ENCODE data around the gene WDR33. TPM values are rescaled to one million over a fixed set of nuclear protein-coding genes. Genes with fewer than 3 reads are reported as not detected.

WDR33 gene
- total and polyA plus RNA-seq, 10 of the 15 experiments (the other 5 are each of a cell fraction or from before 2014, with no cell fraction given): 29.2 to 73.8 (median 45.6) TPM

GRCh38 chr2:127784965-127785518, 25.9 kb downstream of the WDR33 start:
- H3K36me3 ChIP-seq (ENCODE audit: control insufficient read depth in 2 of 2, insufficient read depth in 2 of 2, low read length in 1 of 2): peaks cover 0 to 8% of the 10 kb centered on the region in 2 experiments; a peak in 2 of 4 replicates
- no peak overlapping the region for H3K4me2 ChIP-seq (ENCODE audit: control insufficient read depth, insufficient read depth)
- ChIA-PET CTCF (interaction anchor here (0.7 to 1.9 kb wide), 3 partner anchors 9 to 11 kb away, joined by 3 to 7 read pairs (median 4); no protein-coding TSS in a partner anchor), RAD21 (ENCODE audit: unreplicated experiment) (no interaction called here), SMC1A (ENCODE audit: uncharacterized antibody, unreplicated experiment) (interaction anchor here (0.9 to 2.5 kb wide), 9 partner anchors 20 to 278 kb away, joined by 3 to 10 read pairs (median 4); no protein-coding TSS in a partner anchor), POLR2A (interaction anchor here (0.7 to 1.5 kb wide), 5 partner anchors 11 to 81 kb away, joined by 3 to 15 read pairs (median 3); no protein-coding TSS in a partner anchor)
- H3K4me3 ChIP-seq: no peak overlapping the region
- no peak overlapping the region for H3K27ac ChIP-seq (ENCODE audit: control insufficient read depth, insufficient read depth)
- DNase-seq (ENCODE audit: low read depth, low spot score) (no peak), ATAC-seq (no peak; the same call in 2 of the 3 replicates), FAIRE-seq (no peak)
- TF ChIP-seq HDAC2 (IDR thresholded peaks at IDR 0.05) (no peak), MTA2 (IDR thresholded peaks at IDR 0.05; ENCODE audit: low read depth) (peak; percentile 27; the same call in 1 of the 2 replicates)
- no peak overlapping the region for H3K9ac ChIP-seq (ENCODE audit: control insufficient read depth, insufficient read depth, low read length)
- H3K27me3 ChIP-seq (replicated peaks in 1 of 2; ENCODE audit: control insufficient read depth in 2 of 2, insufficient read depth in 2 of 2, low read length in 1 of 2): no peaks in the 10 kb centered on the region
- in situ Hi-C loops (cut with MboI): no loop called here
- H3K4me1 ChIP-seq (ENCODE audit: control insufficient read depth, insufficient read depth, low read length): no peaks in the 10 kb centered on the region
- intact Hi-C loops (cut with micrococcal nuclease; ENCODE audit: unreplicated experiment): no loop called here
- 97% methylated on average over 2 of the region's 2 CpGs for WGBS (ENCODE audit: insufficient coverage, insufficient replicate concordance, low lambda C conversion rate, missing lambda C conversion rate)
- H2AFZ ChIP-seq (ENCODE audit: control insufficient read depth, low read depth, low read length): no peak overlapping the region
- H3K9me3 ChIP-seq (replicated peaks; ENCODE audit: control insufficient read depth, insufficient read depth, low read length): no peaks in the 10 kb centered on the region
- BruUV-seq (replicated peaks): no TSS peak
- H4K20me1 ChIP-seq (ENCODE audit: control insufficient read depth, insufficient read depth): no peaks in the 10 kb centered on the region
- peaks cover 34% of the 10 kb centered on the region for H3K79me2 ChIP-seq (ENCODE audit: control insufficient read depth, insufficient read depth, low read length)

GRCh38 chr2:127783101-127783500, 27.9 kb downstream of the WDR33 start:
- FAIRE-seq (no peak), DNase-seq (ENCODE audit: low read depth, low spot score) (no peak), ATAC-seq (no peak; the same call in 2 of the 3 replicates)
- no peaks in the 10 kb centered on the region for H3K27me3 ChIP-seq (replicated peaks in 1 of 2; ENCODE audit: control insufficient read depth in 2 of 2, insufficient read depth in 2 of 2, low read length in 1 of 2)
- no peak overlapping the region for H3K9ac ChIP-seq (ENCODE audit: control insufficient read depth, insufficient read depth, low read length)
- H3K9me3 ChIP-seq (replicated peaks; ENCODE audit: control insufficient read depth, insufficient read depth, low read length): no peaks in the 10 kb centered on the region
- in situ Hi-C loops (cut with MboI) (no loop called here), intact Hi-C loops (cut with micrococcal nuclease; ENCODE audit: unreplicated experiment) (no loop called here)
- ChIA-PET SMC1A (ENCODE audit: uncharacterized antibody, unreplicated experiment) (interaction anchor here (0.9 to 2.5 kb wide), 6 partner anchors 16 to 69 kb away, joined by 3 to 6 read pairs (median 3); no protein-coding TSS in a partner anchor), RAD21 (ENCODE audit: unreplicated experiment) (interaction anchor here (0.6 to 1.3 kb wide), 4 partner anchors 11 to 74 kb away, joined by 3 to 4 read pairs (median 4); partner anchors contain the start of gene WDR33), POLR2A (interaction anchor here (0.6 to 1.1 kb wide), 8 partner anchors 15 to 309 kb away, joined by 4 to 12 read pairs (median 6); no protein-coding TSS in a partner anchor), CTCF (interaction anchor here (0.9 to 1.6 kb wide), 3 partner anchors 21 to 28 kb away, joined by 3 to 4 read pairs (median 3); partner anchors contain the start of gene WDR33)
- no peaks in the 10 kb centered on the region for H4K20me1 ChIP-seq (ENCODE audit: control insufficient read depth, insufficient read depth)
- H3K27ac ChIP-seq (ENCODE audit: control insufficient read depth, insufficient read depth): no peak overlapping the region
- H3K79me2 ChIP-seq (ENCODE audit: control insufficient read depth, insufficient read depth, low read length): peaks cover 42% of the 10 kb centered on the region
- no peak overlapping the region for H2AFZ ChIP-seq (ENCODE audit: control insufficient read depth, low read depth, low read length)
- peaks cover 0 to 8% of the 10 kb centered on the region in 2 experiments; a peak in 2 of 4 replicates for H3K36me3 ChIP-seq (ENCODE audit: control insufficient read depth in 2 of 2, insufficient read depth in 2 of 2, low read length in 1 of 2)
- no peaks in the 10 kb centered on the region for H3K4me1 ChIP-seq (ENCODE audit: control insufficient read depth, insufficient read depth, low read length)
- H3K4me2 ChIP-seq (ENCODE audit: control insufficient read depth, insufficient read depth): no peak overlapping the region
- no TSS peak for BruUV-seq (replicated peaks)
- H3K4me3 ChIP-seq: no peak overlapping the region
- no peak for TF ChIP-seq PML (IDR thresholded peaks at IDR 0.05; ENCODE audit: low read length)
- no peak for TF ChIP-seq MEF2A (IDR thresholded peaks at IDR 0.05; ENCODE audit: insufficient read depth, low read depth, low read length)
- no peak for TF ChIP-seq CREB1 (IDR thresholded peaks at IDR 0.05; ENCODE audit: low read depth)
- no peak for TF ChIP-seq ZNF622 (IDR thresholded peaks at IDR 0.05)
- TF ChIP-seq CBFB (IDR thresholded peaks at IDR 0.05; ENCODE audit: low read depth): no peak
- TF ChIP-seq SMARCA5 (IDR thresholded peaks at IDR 0.05): no peak
- TF ChIP-seq RCOR1 (conservative IDR thresholded peaks at IDR 0.05; ENCODE audit: low read depth, low read length): no peak
- TF ChIP-seq NR2F1 (conservative IDR thresholded peaks at IDR 0.05): no peak
- TF ChIP-seq MYB (IDR thresholded peaks at IDR 0.05; ENCODE audit: borderline replicate concordance, low read depth, low read length): no peak
- no peak for TF ChIP-seq JUNB (IDR thresholded peaks at IDR 0.05)
- TF ChIP-seq, protein P1, sequence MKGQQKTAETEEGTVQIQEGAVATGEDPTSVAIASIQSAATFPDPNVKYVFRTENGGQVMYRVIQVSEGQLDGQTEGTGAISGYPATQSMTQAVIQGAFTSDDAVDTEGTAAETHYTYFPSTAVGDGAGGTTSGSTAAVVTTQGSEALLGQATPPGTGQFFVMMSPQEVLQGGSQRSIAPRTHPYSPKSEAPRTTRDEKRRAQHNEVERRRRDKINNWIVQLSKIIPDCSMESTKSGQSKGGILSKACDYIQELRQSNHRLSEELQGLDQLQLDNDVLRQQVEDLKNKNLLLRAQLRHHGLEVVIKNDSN (IDR thresholded peaks at IDR 0.05; ENCODE audit: borderline replicate concordance, extremely low read length, insufficient read depth, low read depth, low read length): no peak
- no peak for TF ChIP-seq CHD1 (IDR thresholded peaks at IDR 0.05; ENCODE audit: low read depth, low read length)
- TF ChIP-seq TCF3 (IDR thresholded peaks at IDR 0.05; ENCODE audit: borderline replicate concordance, insufficient read depth, low read depth, low read length): no peak
